HPDE6-E6E7 (cell line): ENCODE measurements around the gene COTL1.
"Not testable (repeated sequence)": the region's sequence is repeated elsewhere in the genome, so short reads cannot be mapped to it uniquely, and the experiment has no call there.

Source experiments
- DNase-seq: peaks from one replicate; pipeline ENCODE4 v3.0.0; 2011; ENCODE audit warnings: missing footprints; ENCODE audit errors: extremely low spot score

COTL1 gene

DNA sequence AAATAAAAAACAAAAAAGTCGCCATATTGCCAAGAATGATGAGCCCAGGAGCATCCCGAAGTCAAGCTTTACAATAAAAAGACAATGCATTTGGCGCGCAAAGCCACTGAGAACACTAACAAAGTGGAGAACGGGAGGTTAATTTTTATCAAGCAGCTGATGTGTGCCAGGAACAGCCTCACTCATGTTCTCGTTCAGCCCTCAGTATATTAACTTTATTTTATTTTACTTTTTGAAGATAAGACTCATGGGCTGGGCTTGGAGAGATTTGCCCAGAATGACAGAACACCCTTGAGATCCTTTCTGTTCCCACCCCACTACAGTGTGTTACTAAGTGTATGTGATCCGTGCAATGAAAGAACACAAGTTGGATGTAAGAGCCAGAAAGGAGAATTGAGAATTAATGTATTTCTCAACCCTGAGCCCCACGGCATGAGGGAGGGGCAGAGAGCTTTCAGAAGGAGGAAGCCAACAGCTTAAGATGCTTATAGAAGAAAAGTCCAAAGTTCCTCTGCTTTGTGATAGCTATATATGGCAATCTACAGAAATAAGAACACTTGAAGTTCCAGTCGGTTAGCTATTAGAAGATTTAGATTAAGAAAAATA, 48.4 kb downstream of the COTL1 start:
- DNase-seq: no peak

DNA sequence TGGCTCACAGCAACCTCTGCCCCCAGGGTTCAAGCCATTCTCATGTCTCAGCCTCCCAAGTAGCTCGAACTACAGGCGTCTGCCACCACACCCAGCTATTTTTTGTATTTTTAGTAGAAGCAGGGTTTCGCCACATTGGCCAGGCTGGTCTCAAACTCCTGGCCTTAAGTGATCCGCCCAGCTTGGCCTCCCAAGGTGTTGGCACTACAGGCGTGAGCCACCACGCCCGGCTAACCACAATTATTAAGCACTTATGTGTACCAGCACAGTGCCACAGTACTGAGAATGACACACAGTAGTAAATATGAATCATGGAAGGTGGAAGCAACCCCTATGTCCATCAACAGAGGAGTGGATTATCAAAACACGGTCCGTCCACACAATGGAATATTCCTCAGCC, 49.8 kb downstream of the COTL1 start:
- DNase-seq: no peak

DNA sequence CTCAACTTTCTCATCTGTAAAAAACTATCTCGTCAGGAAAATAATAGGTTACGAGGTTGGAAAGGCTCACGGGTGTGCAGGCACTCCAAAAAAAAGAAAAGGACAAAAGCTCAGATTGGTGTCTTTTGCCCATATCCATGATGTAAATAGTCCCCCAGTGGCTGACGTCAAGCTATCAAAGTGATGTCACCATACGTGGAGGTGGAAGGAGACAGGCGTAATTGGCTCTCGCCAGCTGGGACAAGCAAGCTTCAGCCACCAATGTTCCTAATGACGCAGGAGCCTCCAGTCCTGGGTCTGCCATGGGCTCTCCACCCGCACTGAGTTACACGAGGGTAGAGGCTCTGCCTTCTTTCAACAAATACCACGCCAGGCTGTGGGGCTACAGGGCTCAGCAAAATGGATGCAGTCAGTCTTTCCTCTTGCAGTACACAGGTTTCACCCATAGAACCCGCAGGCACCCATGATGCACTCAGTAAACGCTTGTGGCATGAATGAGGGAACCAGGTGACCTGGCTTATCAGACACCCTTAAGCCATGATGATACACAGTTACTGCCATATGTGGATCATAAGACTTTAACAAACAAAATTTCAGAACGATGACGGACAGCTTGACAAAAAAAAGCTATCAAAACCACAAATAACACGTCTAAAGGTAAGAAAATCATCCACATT, 50.5 kb downstream of the COTL1 start:
- DNase-seq: no peak

DNA sequence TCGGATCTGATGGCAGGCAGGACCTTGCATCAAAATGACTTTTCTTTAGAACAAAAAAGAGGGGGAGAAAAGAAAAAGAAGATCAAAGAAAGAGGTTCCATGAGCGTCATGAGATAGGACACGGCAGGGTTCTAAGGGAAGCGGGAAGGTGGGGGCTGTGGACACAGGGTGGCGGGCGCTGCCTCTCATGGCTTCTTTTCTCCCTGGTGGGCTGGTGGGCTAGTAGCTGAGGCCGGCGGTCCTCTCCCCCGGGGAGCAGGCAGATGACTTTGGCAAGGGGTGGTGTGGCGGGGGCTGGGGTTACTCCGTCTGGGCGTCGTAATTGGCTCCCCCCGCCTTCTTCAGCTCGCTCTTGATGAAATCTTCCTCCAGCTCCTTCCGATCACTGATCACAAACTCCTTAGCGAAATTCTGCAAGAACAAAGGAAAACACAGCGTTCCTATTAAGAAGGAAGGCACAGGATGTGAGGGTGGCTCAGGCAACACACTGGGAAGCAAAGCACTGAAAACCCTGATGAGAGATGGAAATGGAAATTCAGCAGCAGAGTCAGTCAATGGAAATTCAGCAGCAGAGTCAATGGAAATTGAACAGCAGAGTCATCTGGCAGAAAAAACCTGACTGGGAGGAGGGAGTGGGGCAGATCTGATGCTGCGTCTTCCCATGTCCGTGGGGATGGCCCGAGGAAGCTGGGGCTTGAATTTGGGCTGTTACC, 51.2 kb downstream of the COTL1 start:
- no peak for DNase-seq

DNA sequence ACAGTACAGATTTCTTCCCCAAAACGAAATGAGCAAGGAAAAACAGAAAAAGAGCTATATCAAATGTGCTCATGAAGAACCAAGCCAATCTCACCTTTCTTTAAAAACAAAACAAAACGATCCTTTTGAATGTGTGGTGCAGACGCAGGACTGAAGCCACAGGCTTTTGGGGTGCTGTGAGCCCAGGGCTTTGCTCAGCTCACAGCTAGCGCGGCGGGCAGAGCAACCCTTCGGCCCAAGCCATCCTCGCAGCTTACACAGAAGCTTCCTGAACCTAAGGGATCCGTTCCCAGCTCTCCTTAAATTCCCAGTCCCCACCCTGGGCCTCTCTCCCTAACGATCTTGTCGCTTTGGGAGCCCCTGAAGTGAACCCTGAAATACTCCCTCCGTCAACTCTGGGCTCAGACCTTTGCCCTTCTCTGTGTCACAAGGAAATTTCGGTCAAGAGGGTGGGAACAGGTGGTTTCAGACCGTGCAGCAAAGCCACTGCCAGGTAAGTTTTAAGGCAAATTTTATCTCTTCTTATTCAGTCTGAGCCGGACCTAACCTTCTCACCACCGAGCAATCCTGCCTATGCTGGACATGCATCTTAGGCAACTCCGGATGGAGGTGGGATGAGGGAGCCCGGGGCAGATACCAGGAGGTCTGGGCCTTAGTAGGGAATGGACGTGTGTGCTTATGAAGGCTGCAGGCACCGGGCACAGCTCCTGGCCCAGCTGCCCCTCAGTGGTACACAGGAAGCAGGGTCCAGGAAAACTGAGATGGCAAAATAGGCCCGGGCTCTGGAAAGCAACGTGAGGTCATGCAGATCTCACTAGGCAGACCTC, 52.0 kb downstream of the COTL1 start:
- DNase-seq: no peak

DNA sequence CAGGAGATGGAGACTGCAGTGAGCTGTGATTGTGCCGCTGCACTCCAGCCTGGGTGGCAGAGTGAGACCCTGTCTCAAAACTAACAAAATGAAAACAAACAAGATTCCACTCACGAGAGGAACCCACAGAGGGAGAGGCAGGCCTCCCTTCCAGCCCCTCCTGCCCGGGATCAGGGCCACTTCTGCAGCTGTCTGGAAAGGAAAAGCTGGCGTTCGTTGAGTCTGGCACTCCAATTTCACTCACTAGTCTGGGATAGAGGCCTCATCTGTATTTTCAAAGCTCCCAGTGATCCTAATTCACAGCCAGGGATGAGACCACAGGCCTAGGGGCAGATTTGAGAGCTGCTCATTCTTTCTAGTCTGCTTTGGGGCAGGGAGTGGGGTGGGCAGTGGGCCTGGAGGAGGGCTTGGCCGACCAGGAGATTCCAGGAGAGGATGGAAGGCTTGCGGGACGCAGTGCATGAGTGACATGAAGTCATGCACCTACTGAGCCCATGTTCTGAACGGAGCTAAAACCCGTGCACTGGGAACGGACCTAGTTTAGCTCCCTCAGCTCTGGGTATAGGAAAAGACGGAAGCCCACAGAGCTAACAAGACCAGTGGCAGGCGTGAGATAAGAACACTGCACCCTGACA, 54.0 kb downstream of the COTL1 start:
- no peak for DNase-seq

DNA sequence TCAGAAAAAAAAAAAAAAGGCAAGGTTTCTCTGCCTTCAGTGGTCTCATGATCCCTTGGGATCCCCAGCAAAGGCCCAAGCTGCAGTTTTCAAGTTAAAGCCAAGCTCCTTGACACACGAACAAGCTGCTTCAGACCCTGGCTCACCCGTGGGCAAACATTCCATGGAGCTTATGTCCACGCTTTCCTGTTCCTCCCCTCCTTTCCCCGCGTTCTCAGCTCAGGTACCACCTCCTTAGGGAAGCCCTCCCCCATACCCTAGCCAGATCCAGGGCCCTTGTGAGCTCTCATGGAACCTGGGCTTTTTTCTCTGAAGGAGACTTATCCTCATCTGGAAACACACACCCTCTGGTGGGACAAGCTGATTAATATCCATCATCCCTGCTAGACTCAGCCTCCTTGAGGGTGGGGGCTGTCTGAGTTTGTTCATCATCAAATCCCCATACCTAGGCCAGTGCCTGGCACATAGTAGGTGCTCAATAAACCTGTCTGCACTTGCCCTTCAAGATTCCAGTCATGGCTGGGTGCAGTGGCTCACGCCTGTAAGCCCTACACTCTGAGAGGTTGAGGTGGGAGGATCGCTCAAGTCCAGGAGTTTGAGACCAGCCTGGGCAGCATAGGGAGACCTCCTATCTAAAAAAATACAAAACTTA, 54.7 kb downstream of the COTL1 start:
- no peak for DNase-seq

DNA sequence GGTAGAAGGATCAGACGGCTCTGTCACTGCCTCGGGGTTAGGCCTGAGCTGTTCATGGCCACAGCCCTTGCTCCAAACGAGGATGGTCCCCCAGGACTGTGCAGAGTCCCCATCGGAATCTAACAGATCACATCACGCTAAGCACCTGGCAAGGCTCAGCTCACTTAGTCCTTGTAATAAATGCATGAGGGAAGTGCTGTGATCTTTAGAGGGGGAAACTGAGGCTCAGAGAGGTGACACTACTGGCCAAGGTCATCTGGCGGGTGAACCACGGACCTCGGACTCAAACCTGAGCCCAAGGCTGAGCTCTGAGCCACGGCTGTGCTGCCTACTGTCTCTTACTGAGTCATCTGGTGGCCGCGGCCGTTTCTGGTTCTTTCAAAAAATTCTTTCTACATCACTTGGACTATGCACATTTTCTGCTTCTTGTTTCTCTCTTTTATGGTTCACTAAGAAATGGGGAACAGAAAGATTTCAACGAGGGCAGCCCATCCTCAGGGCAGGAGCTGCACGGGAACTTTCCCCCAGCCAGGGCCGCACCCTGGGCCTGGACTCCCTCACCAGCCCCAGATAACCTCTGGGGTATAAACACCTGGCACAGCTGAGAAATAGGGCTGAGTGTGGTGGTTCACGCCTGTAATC, 55.6 kb downstream of the COTL1 start:
- no peak for DNase-seq

DNA sequence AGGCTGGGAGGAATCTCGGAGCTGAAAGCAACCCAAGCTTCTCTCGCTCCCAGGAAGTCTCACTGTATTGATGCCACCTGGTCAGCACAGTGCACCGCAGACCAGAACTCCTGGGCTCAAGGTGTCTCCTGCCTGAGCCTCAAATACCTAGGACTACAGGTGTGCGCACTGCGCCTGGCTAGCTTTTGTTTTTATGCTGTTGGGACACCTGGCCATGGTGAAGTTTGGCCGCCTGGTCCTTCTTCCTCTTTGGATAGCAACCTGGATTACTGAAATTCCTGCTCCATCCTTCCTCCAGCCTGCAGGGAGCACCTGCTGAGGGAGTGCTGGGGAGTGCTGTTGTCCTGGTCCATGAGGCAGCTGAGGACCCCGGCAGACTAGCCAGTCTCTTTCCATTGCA, 56.6 kb downstream of the COTL1 start:
- no peak for DNase-seq

DNA sequence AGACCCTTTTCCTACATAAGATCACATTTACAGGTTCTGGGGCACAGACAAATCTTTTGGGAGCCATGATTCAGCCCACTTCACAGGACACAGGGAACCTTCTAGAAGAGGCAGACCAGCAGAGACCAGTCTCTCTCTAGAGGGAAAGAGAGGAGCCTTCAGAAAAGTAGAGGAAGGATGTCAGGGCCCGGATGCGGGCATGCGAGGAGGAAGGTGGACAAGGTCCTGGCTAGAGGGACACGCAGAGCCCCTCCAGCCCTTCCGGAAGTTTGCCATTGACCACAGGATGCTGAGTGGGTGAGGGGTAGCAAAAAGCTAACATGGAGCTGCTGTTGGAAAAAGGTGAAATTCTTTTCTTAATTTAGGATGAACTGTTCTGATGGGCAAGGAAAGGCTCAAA, 57.6 kb downstream of the COTL1 start:
- DNase-seq: no peak

DNA sequence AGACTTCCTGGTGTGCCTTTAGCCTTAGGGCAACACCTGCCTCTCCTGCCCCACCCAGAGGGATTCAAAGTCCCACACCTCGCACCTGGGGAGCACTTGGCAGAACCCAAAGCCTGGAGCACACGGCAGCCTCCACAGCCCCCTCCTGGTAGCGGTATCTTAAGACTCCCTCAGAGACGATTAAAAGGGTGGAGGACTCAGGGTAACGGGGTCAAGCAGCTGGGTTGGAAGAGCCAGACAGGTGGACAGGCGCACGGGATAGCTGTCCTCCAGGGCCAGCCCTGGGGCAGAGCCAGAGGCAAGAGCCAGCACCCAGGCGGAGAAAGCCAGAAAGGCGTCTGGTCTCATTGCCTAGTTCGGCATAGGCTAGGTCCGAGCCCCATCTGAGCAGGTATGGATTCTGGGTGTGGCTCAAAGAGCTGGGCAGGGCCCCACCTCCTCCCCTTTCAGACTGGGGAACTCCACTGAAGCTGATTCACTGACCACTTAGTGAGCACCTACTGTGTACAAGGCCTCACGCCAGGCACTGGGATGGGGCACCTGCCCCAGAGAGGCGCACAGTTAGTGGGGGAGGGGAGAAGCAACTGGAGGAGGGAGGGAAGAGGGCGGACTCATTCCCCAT, 58.5 kb downstream of the COTL1 start:
- no peak for DNase-seq

DNA sequence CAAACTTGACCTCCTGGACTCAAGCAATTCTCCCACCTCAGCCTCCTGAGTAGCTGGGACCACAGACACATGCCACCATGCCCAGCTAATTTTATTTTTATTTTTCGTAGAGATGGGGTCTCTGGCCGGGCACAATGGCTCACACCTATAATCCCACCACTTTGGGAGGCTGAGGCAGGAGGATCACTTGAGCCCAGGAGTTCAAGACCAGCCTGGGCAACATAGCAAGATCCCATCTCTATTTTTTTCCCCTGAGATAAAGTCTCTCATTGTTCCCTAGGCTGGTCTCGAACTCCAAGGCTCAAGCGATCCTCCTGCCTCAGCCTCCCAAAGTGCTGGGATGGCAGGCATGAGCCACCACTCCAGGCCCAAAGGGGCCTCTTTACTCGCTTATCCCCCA, 59.0 kb downstream of the COTL1 start:
- DNase-seq: not testable (repeated sequence)

DNA sequence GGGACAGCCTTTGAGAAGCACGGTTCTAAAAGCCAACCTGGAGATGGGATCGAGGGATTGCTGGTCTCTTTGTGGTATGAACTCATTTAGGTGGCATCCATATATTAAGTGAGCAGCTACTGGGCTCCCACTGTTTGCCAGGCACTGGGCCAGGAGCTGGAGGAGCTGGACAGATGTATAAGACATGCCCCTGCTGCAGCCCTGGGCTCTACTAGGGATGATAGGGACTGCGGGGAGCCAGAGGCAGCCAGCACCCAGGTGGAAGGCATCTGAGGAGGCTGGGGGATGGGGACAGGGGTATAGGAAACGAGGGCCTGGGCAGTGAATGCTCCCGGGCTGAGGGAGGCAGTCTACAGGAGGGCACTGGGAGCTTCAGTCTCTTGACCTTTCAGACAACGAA, 60.4 kb downstream of the COTL1 start:
- no peak for DNase-seq

DNA sequence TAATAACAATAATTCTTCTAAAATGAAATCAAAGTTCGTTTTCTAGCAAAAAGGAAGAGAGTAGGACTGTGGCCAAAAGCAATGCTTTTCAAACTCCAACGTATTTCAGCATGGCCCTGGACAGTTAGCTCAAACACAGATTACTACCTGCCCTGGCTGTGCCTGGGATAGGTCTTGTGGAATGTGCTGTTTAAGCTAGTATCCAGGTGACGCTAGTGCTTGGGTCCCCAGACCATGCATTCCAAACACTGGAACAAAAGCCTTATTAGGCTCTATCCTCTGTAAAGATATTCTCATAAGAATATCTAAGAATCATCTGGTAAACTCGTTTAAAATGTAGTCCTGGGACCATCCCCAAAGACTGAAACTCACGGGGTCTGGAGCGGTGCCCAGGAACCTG, 60.8 kb downstream of the COTL1 start:
- no peak for DNase-seq

DNA sequence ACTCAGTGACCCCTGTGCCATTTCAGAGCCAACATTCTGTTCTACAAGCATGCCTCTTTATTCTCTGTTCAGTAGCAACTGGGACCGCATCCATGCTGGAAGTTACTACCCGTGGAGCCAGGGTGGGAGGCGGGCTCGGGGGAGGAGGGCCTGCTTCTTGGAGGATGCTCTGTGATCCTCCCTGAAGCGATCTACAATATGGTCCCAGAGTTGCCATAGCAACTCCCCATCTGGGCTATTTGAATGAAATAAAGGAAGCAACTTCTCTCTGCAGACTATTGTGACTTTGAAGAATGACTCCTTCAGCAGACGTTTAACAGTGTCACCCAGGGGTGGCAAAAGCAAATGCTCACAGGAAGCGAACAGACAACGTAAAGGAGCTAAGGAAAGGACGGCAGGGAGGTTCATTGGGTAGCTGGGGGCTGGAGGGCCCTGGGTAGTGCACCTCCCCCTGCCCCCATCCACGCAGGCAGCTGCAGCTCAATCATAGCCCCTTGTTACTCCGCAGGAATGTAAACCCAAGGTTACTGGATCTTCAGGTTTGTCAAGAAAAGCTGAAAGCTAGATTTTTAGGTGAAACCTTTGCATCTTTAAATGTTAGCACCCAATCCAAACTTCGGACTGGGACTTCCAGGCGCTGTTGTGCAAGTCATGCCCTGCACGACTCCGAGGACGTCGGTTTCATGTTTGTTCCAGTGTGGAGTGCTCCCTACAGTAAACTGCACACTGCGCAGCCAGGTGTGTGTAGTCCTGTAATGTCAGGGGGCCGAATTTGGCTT, 62.3 kb downstream of the COTL1 start:
- DNase-seq: no peak

DNA sequence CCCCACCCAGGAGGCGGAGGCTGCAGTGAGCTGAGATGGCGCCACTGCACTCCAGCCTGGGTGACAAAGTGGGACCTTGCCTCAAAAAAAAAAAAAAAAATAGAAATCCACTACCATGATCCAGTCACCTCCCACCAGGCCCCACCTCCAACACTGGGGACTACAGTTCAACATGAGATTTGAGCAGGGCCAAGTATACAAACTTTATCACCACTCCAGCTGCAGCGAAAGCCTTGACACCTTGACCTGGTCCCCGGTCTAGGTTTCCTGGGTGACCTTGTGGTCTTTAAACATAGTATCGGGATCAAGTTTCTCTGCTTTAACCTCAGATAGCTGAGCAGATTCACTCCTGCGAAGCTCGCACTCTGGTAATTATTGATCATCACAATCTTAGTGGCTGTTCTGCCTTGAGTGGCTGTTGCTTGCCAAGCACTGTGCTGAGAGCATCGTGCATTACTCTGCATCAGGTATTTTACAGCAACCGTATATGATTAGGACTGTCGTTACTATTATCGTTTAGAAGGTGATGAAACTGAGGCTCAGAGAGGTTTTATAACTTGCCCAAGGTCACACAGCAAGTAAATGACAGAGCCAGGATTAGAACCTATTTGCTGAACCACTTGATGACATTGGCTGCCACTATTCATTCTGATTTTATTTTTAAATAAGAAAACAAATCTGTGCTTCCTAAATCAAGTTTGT, 63.1 kb downstream of the COTL1 start:
- no peak for DNase-seq

DNA sequence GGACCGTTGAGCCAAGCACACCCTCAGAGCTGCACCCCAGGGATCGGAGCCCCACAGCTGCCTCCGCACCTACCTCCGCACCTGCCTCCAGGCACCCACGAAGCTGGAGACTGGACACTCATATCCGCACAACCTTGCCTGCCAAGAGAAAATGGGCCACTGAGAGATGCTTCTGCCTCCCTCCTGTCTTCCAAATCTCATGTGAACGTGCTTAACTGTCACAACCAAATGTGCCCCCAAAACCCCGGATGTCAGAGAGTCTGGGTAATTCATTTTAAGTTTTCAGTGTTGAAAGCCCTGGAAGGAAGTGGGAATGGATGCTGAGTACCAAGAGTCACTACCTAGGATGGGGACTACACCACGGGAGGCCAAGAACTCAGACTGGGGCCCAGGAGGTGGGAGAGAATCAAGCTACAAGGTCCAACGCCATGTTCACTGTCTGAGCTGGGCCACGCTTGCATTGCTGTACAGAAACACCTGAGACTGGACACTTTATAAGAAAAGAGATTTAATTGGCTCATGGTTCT, 63.9 kb downstream of the COTL1 start:
- DNase-seq: no peak

DNA sequence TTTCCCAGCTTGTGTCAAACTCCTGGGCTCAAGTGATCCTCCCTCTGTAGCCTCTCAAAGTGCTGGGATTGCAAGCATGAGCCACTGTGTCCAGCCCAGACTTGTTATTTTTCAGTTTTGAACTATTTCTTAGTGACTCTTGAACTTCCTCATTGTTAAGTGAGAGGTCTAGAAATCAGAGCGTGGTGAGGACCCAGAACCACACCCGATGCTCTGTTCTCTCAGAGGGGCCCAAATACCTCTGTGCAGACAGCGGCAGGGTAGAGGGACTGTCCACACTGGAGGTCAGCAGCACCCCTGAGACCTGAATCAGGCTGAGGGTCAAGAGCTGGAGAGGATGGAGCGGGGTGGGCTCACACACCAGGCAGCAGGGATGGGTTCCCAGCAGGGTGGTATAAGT, 65.7 kb downstream of the COTL1 start:
- DNase-seq: no peak

DNA sequence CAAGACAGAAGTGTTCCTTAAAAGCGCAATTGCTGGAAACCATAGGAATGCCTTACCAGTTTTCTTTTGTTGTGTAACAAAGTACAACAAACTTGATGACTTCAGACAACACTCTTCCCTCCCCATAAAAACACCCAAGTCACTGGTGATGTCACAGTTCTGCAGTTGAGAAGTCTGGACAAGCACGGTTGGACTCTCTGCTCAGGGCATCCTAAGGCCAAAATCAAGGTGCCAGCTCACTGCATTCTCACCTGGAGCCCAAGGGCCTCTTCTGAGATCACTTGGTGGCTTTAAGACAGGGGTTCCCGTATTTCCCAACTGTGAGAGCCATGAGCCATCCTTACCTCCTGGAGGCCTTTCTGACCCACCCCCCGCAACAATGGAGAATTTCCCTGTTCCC, 67.8 kb downstream of the COTL1 start:
- DNase-seq: no peak
